Smooth muscle cell (in vitro differentiated cells): ENCODE data around the gene SMYD5. TPM values are rescaled to one million over a fixed set of nuclear protein-coding genes. Genes with fewer than 3 reads are reported as not detected.
"Not testable (repeated sequence)": the region's sequence is repeated elsewhere in the genome, so short reads cannot be mapped to it uniquely, and the experiment has no call there.

Source experiments
- DNase-seq: peaks from one replicate; lab custom pipeline; 2025; ENCODE audit not compliant: unreplicated experiment; lab: John Stamatoyannopoulos, UW
- H2AFZ ChIP-seq: fragments of 200-600 bp; sonication (generic); 2 replicates; pipeline ENCODE4 v1.6.0; 2016; ENCODE audit warnings: antibody characterized with exemption, low read depth, mild to moderate bottlenecking
- H3F3A ChIP-seq: fragments of 200-600 bp; sonication (generic); 2 replicates; pipeline ENCODE4 v1.6.0; 2017; ENCODE audit warnings: antibody characterized with exemption, low read depth
- H3K27ac ChIP-seq: fragments of 200-600 bp; sonication (generic); 2 replicates; pipeline ENCODE4 v1.5.1; 2016; ENCODE audit warnings: low read depth, mild to moderate bottlenecking
- H3K27me3 ChIP-seq: fragments of 200-600 bp; sonication (generic); 2 replicates; pipeline ENCODE4 v1.6.1; 2016; ENCODE audit warnings: low read depth, mild to moderate bottlenecking
- H3K36me3 ChIP-seq: fragments of 200-600 bp; sonication (generic); 2 replicates; pipeline ENCODE4 v1.5.1; 2016; ENCODE audit warnings: low read depth
- H3K4me1 ChIP-seq: fragments of 200-600 bp; sonication (generic); 2 replicates; pipeline ENCODE4 v1.5.1; 2016; ENCODE audit warnings: low read depth
- H3K4me2 ChIP-seq: fragments of 200-600 bp; sonication (generic); 2 replicates; pipeline ENCODE4 v1.6.0; 2016; ENCODE audit warnings: mild to moderate bottlenecking
- H3K4me3 ChIP-seq: fragments of 200-600 bp; sonication (generic); 2 replicates; pipeline ENCODE4 v1.5.1; 2016; ENCODE audit warnings: mild to moderate bottlenecking
- H3K79me2 ChIP-seq: fragments of 200-600 bp; sonication (generic); 2 replicates; pipeline ENCODE4 v1.6.0; 2016; ENCODE audit warnings: low read depth, mild to moderate bottlenecking
- H3K9ac ChIP-seq: fragments of 200-600 bp; sonication (generic); 2 replicates; pipeline ENCODE4 v1.6.0; 2016; ENCODE audit warnings: low read depth
- H3K9me3 ChIP-seq: fragments of 200-600 bp; sonication (generic); replicated peaks from 2 replicates; pipeline ENCODE4 v1.5.1; 2016; ENCODE audit warnings: low read depth
- H4K20me1 ChIP-seq: fragments of 200-600 bp; sonication (generic); 2 replicates; pipeline ENCODE4 v1.6.0; 2016; ENCODE audit warnings: low read depth
- CTCF ChIP-seq: fragments of 200-600 bp; sonication (generic); IDR thresholded peaks from 2 replicates; pipeline ENCODE4 v1.5.1; 2017; ENCODE audit warnings: borderline replicate concordance, mild to moderate bottlenecking, antibody characterized with exemption; ENCODE audit not compliant: insufficient read depth, poor library complexity, severe bottlenecking
- WGBS: methylation state at CpG from one replicate; pipeline ENCODE4 v1.1.7; 2016; ENCODE audit warnings: low lambda C conversion rate; 5-methylcytosine and 5-hydroxymethylcytosine counted together
- polyA plus RNA-seq: library from polyadenylated mRNA; unstranded; fragments of >200 nt; fragmentation: Nextera tagmentation; extraction: Ambion mirVana; gene quantifications from 2 replicates; pipeline ENCODE4 v1.2.1, GENCODE V29; 2016
- total RNA-seq: library from RNA; depleted of rRNA; stranded (reverse); fragments of >200 nt; gene quantifications from 2 replicates; pipeline ENCODE4 v1.2.3, GENCODE V29; 2014

The SMYD5 gene
- total and polyA plus RNA-seq, 2 experiments from 2014 or later, result 10.8 to 16.5 TPM

GRCh38 chr2:73177645-73178255 lies 36.3 kb upstream of the SMYD5 start:
- no peak for DNase-seq
- WGBS, result 27% methylated on average over 12 of the region's 12 CpGs
- no peak for TF ChIP-seq CTCF

GRCh38 chr2:73185965-73186364 lies 28.1 kb upstream of the SMYD5 start:
- Histone ChIP-seq H3F3A (no peaks in the 10 kb centered on the region), H3K4me2 (no peak overlapping the region), H3K79me2 (no peaks in the 10 kb centered on the region), H3K27ac (no peak overlapping the region), H2AFZ (no peak overlapping the region), H4K20me1 (no peaks in the 10 kb centered on the region), H3K4me1 (no peaks in the 10 kb centered on the region), H3K9me3 (no peaks in the 10 kb centered on the region), H3K36me3 (no peaks in the 10 kb centered on the region), H3K27me3 (peaks cover 42% of the 10 kb centered on the region), H3K4me3 (no peak overlapping the region), H3K9ac (no peak overlapping the region)
- no peak for DNase-seq
- TF ChIP-seq CTCF, result no peak
- WGBS, result 81% methylated on average over 2 of the region's 2 CpGs

More at GRCh38 chr2:73177645-73178255, 36.3 kb upstream of the SMYD5 start:
- no peaks in the 10 kb centered on the region for H3K79me2 ChIP-seq
- no peak overlapping the region for H3K27ac ChIP-seq
- no peaks in the 10 kb centered on the region for H3K36me3 ChIP-seq
- no peaks in the 10 kb centered on the region for H4K20me1 ChIP-seq
- peaks cover 51% of the 10 kb centered on the region for H3K27me3 ChIP-seq
- H3K9me3 ChIP-seq, result no peaks in the 10 kb centered on the region
- no peak overlapping the region for H3K4me3 ChIP-seq
- H3K4me1 ChIP-seq, result no peaks in the 10 kb centered on the region
- no peaks in the 10 kb centered on the region for H3F3A ChIP-seq
- H3K9ac ChIP-seq, result no peak overlapping the region
- H2AFZ ChIP-seq, result no peak overlapping the region
- peak overlapping the region; percentile 82 for H3K4me2 ChIP-seq

GRCh38 chr2:73187549-73187948 lies 26.5 kb upstream of the SMYD5 start:
- no peaks in the 10 kb centered on the region for H3F3A ChIP-seq
- TF ChIP-seq CTCF, result no peak
- H3K4me1 ChIP-seq, result no peaks in the 10 kb centered on the region
- no peaks in the 10 kb centered on the region for H4K20me1 ChIP-seq
- H3K4me3 ChIP-seq, result no peak overlapping the region
- DNase-seq, result no peak
- no peak overlapping the region for H3K27ac ChIP-seq
- H3K27me3 ChIP-seq, result peaks cover 50% of the 10 kb centered on the region
- WGBS, result 43% methylated on average over 2 of the region's 2 CpGs
- no peak overlapping the region for H2AFZ ChIP-seq
- no peak overlapping the region for H3K9ac ChIP-seq
- H3K36me3 ChIP-seq, result no peaks in the 10 kb centered on the region
- H3K9me3 ChIP-seq, result no peaks in the 10 kb centered on the region
- no peak overlapping the region for H3K4me2 ChIP-seq
- H3K79me2 ChIP-seq, result no peaks in the 10 kb centered on the region

DNA sequence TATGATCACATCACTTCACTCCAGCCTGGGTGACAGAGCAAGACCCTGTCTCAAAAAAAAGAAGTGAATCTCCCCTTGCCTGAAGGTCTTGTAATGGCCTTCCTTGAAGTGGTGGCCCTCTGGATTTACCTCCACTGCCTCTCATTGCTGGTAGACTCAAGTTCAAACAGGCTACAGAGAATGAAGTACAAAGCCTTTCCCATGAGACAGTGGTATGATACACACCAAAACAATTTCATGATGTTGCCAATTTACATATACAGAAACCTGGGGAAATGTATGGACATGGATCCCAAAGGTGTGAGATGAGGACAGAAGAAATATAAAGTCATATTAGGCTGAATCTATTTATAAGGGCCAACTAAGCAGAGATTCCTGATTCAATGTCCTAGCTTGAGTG lies 16.5 kb upstream of the SMYD5 start:
- Histone ChIP-seq H3K4me3 (no peak overlapping the region), H3K4me2 (no peak overlapping the region), H3K79me2 (no peaks in the 10 kb centered on the region), H3K27ac (no peak overlapping the region), H3K9ac (no peak overlapping the region), H3K27me3 (peaks cover 65% of the 10 kb centered on the region), H3K4me1 (no peaks in the 10 kb centered on the region), H4K20me1 (no peaks in the 10 kb centered on the region), H3F3A (no peaks in the 10 kb centered on the region), H2AFZ (no peak overlapping the region), H3K36me3 (no peaks in the 10 kb centered on the region), H3K9me3 (no peaks in the 10 kb centered on the region)
- DNase-seq, result no peak
- no peak for TF ChIP-seq CTCF

GRCh38 chr2:73200281-73200680 lies 13.8 kb upstream of the SMYD5 start:
- not testable (repeated sequence) for H3K27ac ChIP-seq, H3K36me3 ChIP-seq, H3F3A ChIP-seq, H3K79me2 ChIP-seq, H3K9ac ChIP-seq, DNase-seq, H3K4me2 ChIP-seq, H3K9me3 ChIP-seq, H4K20me1 ChIP-seq, H2AFZ ChIP-seq, H3K4me1 ChIP-seq, H3K4me3 ChIP-seq
- 80% methylated on average over 10 of the region's 10 CpGs for WGBS
- peaks cover 88% of the 10 kb centered on the region for H3K27me3 ChIP-seq
